ENCODE data around the gene SLC37A1. TPM values are rescaled to one million over a fixed set of nuclear protein-coding genes. Genes with fewer than 3 reads are reported as not detected.
A peak's percentile ranks its signal among the peaks of the same experiment; 100 is the strongest.

SLC37A1 gene
- polyA plus RNA-seq, 3 donors from 2014 or later, result 0.09 to 6.3 (median 3.0) TPM

GRCh38 chr21:42521384-42521783 lies 7.7 kb downstream of the SLC37A1 start:
- Mint-ChIP-seq H3K4me3 (no peak overlapping the region), H3K36me3 (peaks cover 32 to 40% (median 40%) of the 10 kb centered on the region in 3 donors), H3K9me3 (no peaks in the 10 kb centered on the region), H3K27me3 (ENCODE audit: low read depth in 3 of 3) (peaks cover 4 to 7% (median 5%) of the 10 kb centered on the region in 3 donors), H3K27ac (no peak overlapping the region), H3K4me1 (peaks cover 21 to 22% of the 10 kb centered on the region in 2 donors)
- DNase-seq, result no peak

- H3K4me3 Mint-ChIP-seq, result no peak overlapping the region
- peaks cover 24 to 26% of the 10 kb centered on the region in 2 donors for H3K4me1 Mint-ChIP-seq
- peaks cover 4 to 7% (median 5%) of the 10 kb centered on the region in 3 donors for H3K27me3 Mint-ChIP-seq (ENCODE audit: low read depth in 3 of 3)
- H3K36me3 Mint-ChIP-seq, result peaks cover 31 to 40% (median 37%) of the 10 kb centered on the region in 3 donors
- no peaks in the 10 kb centered on the region for H3K9me3 Mint-ChIP-seq
- H3K27ac Mint-ChIP-seq, result peak overlapping the region in 1 of 6 donors; percentile 34
- DNase-seq, result no peak
These were observed 8.2 kb downstream of the SLC37A1 start for GRCh38 chr21:42521805-42522204.

- peaks cover 27 to 36% (median 35%) of the 10 kb centered on the region in 3 donors for H3K36me3 Mint-ChIP-seq
- no peak overlapping the region for H3K4me3 Mint-ChIP-seq
- peaks cover 4 to 7% (median 5%) of the 10 kb centered on the region in 3 donors for H3K27me3 Mint-ChIP-seq (ENCODE audit: low read depth in 3 of 3)
- H3K27ac Mint-ChIP-seq, result peak overlapping the region in 1 of 6 donors; percentile 34
- peaks cover 29 to 30% of the 10 kb centered on the region in 2 donors for H3K4me1 Mint-ChIP-seq
- H3K9me3 Mint-ChIP-seq, result no peaks in the 10 kb centered on the region
- no peak for DNase-seq
These were observed 8.6 kb downstream of the SLC37A1 start for GRCh38 chr21:42522271-42522670.

- H3K36me3 Mint-ChIP-seq, result peaks cover 23 to 36% (median 35%) of the 10 kb centered on the region in 3 donors
- no peak for DNase-seq
- no peaks in the 10 kb centered on the region for H3K9me3 Mint-ChIP-seq
- no peak overlapping the region for H3K4me3 Mint-ChIP-seq
- peaks cover 4 to 7% (median 5%) of the 10 kb centered on the region in 3 donors for H3K27me3 Mint-ChIP-seq (ENCODE audit: low read depth in 3 of 3)
- peaks cover 34 to 35% of the 10 kb centered on the region in 2 donors for H3K4me1 Mint-ChIP-seq
- peak overlapping the region in 1 of 6 donors; percentile 36 for H3K27ac Mint-ChIP-seq
These were observed 9.1 kb downstream of the SLC37A1 start for GRCh38 chr21:42522771-42523170.

- H3K27me3 Mint-ChIP-seq (ENCODE audit: low read depth in 3 of 3), result peaks cover 4 to 7% (median 4%) of the 10 kb centered on the region in 3 donors
- peak overlapping the region in 2 of 6 donors; percentile 28 to 36 for H3K27ac Mint-ChIP-seq
- no peak for DNase-seq
- H3K9me3 Mint-ChIP-seq, result no peaks in the 10 kb centered on the region
- H3K36me3 Mint-ChIP-seq, result peaks cover 18 to 35% (median 34%) of the 10 kb centered on the region in 3 donors
- H3K4me1 Mint-ChIP-seq, result peaks cover 38 to 40% of the 10 kb centered on the region in 2 donors
- no peak overlapping the region for H3K4me3 Mint-ChIP-seq
These were observed 9.6 kb downstream of the SLC37A1 start for GRCh38 chr21:42523211-42523610.

GRCh38 chr21:42523941-42524340 lies 10.3 kb downstream of the SLC37A1 start:
- Mint-ChIP-seq H3K9me3 (no peaks in the 10 kb centered on the region), H3K27me3 (ENCODE audit: low read depth in 3 of 3) (peaks cover 4 to 7% (median 4%) of the 10 kb centered on the region in 3 donors), H3K4me1 (peaks cover 43 to 47% of the 10 kb centered on the region in 2 donors), H3K4me3 (peak overlapping the region in 2 of 5 donors; percentile 72 to 78), H3K27ac (peak overlapping the region; percentile 80 to 87 (median 86)), H3K36me3 (peaks cover 18 to 33% (median 30%) of the 10 kb centered on the region in 3 donors)
- no peak for DNase-seq

- Mint-ChIP-seq H3K9me3 (no peaks in the 10 kb centered on the region), H3K4me1 (peaks cover 45 to 47% of the 10 kb centered on the region in 2 donors), H3K4me3 (peak overlapping the region in 4 of 5 donors; percentile 72 to 78 (median 77)), H3K27ac (peak overlapping the region; percentile 80 to 87 (median 86)), H3K36me3 (peaks cover 18 to 27% (median 25%) of the 10 kb centered on the region in 3 donors), H3K27me3 (ENCODE audit: low read depth in 3 of 3) (peaks cover 4 to 7% (median 4%) of the 10 kb centered on the region in 3 donors)
- peak; percentile 68 to 75 (median 69) for DNase-seq
These were observed 10.8 kb downstream of the SLC37A1 start for GRCh38 chr21:42524341-42525028.

GRCh38 chr21:42525029-42525581 lies 11.5 kb downstream of the SLC37A1 start:
- peak overlapping the region in 4 of 5 donors; percentile 72 to 78 (median 77) for H3K4me3 Mint-ChIP-seq
- H3K27ac Mint-ChIP-seq, result peak overlapping the region; percentile 80 to 87 (median 86)
- peaks cover 4 to 7% (median 4%) of the 10 kb centered on the region in 3 donors for H3K27me3 Mint-ChIP-seq (ENCODE audit: low read depth in 3 of 3)
- no peaks in the 10 kb centered on the region for H3K9me3 Mint-ChIP-seq
- H3K36me3 Mint-ChIP-seq, result peaks cover 12 to 21% (median 19%) of the 10 kb centered on the region in 3 donors
- peaks cover 47% of the 10 kb centered on the region in 2 donors for H3K4me1 Mint-ChIP-seq
- DNase-seq, result no peak

- Mint-ChIP-seq H3K36me3 (peaks cover 4 to 17% (median 13%) of the 10 kb centered on the region in 3 donors), H3K4me3 (peak overlapping the region in 1 of 5 donors; percentile 17), H3K9me3 (no peaks in the 10 kb centered on the region), H3K27me3 (ENCODE audit: low read depth in 3 of 3) (peaks cover 4 to 10% (median 4%) of the 10 kb centered on the region in 3 donors), H3K4me1 (peaks cover 47 to 50% of the 10 kb centered on the region in 2 donors), H3K27ac (peak overlapping the region; percentile 20 to 86 (median 78))
- DNase-seq, result no peak
These were observed 12.2 kb downstream of the SLC37A1 start for GRCh38 chr21:42525676-42526378.

GRCh38 chr21:42526379-42526727 lies 12.7 kb downstream of the SLC37A1 start:
- DNase-seq, result no peak
- Mint-ChIP-seq H3K4me1 (peaks cover 47 to 50% of the 10 kb centered on the region in 2 donors), H3K27me3 (ENCODE audit: low read depth in 3 of 3) (peaks cover 4 to 10% (median 4%) of the 10 kb centered on the region in 3 donors), H3K4me3 (no peak overlapping the region), H3K9me3 (no peaks in the 10 kb centered on the region), H3K27ac (peak overlapping the region in 5 of 6 donors; percentile 20 to 88 (median 71)), H3K36me3 (peaks cover 4 to 13% (median 13%) of the 10 kb centered on the region in 3 donors)

GRCh38 chr21:42527127-42527488 lies 13.5 kb downstream of the SLC37A1 start:
- Mint-ChIP-seq H3K4me3 (peak overlapping the region; percentile 8 to 89 (median 79)), H3K4me1 (peaks cover 47 to 50% of the 10 kb centered on the region in 2 donors), H3K9me3 (no peaks in the 10 kb centered on the region), H3K27me3 (ENCODE audit: low read depth in 3 of 3) (peaks cover 4 to 10% (median 4%) of the 10 kb centered on the region in 3 donors), H3K36me3 (peaks cover under 1 to 7% (median 7%) of the 10 kb centered on the region in 3 donors), H3K27ac (peak overlapping the region; percentile 88 to 96 (median 94))
- no peak for DNase-seq

GRCh38 chr21:42527489-42528158 lies 14.0 kb downstream of the SLC37A1 start:
- H3K4me1 Mint-ChIP-seq, result peaks cover 47 to 50% of the 10 kb centered on the region in 2 donors
- H3K4me3 Mint-ChIP-seq, result peak overlapping the region; percentile 79 to 90 (median 87)

GRCh38 chr21:42530167-42530518 lies 16.5 kb downstream of the SLC37A1 start:
- Mint-ChIP-seq H3K36me3 (peaks cover 3 to 6% (median 5%) of the 10 kb centered on the region in 3 donors), H3K4me1 (peaks cover 37 to 41% of the 10 kb centered on the region in 2 donors), H3K27me3 (ENCODE audit: low read depth in 3 of 3) (peaks cover 0 to 5% (median 2%) of the 10 kb centered on the region in 3 donors), H3K27ac (peak overlapping the region in 2 of 6 donors; percentile 40 to 77), H3K9me3 (no peaks in the 10 kb centered on the region), H3K4me3 (no peak overlapping the region)
- no peak for DNase-seq

More at GRCh38 chr21:42527489-42528158, 14.0 kb downstream of the SLC37A1 start:
- Mint-ChIP-seq H3K27me3 (ENCODE audit: low read depth in 3 of 3) (peaks cover 4 to 10% (median 4%) of the 10 kb centered on the region in 3 donors), H3K27ac (peak overlapping the region; percentile 88 to 96 (median 94)), H3K9me3 (no peaks in the 10 kb centered on the region), H3K36me3 (peaks cover 3 to 7% (median 6%) of the 10 kb centered on the region in 3 donors)
- peak; percentile 50 to 54 (median 54) for DNase-seq

Data from immature natural killer cell (primary cell).